GM23248 (cell line): ENCODE data around the gene PLCB1. TPM values are rescaled to one million over a fixed set of nuclear protein-coding genes. Genes with fewer than 3 reads are reported as not detected.

Experiments
- DNase-seq: peaks from one replicate; pipeline ENCODE4 v3.0.0-alpha.2; 2015
- H2AFZ ChIP-seq: fragments of 200-600 bp; sonication (generic); 2 replicates; pipeline ENCODE4 v1.6.1; 2016; ENCODE audit warnings: antibody characterized with exemption
- H3F3A ChIP-seq: fragments of 200-600 bp; sonication (generic); 2 replicates; pipeline ENCODE4 v1.6.1; 2016; ENCODE audit warnings: mild to moderate bottlenecking, antibody characterized with exemption, mixed run types; ENCODE audit not compliant: insufficient read depth
- H3K27ac ChIP-seq: fragments of 200-600 bp; sonication (generic); 2 replicates; pipeline ENCODE4 v1.5.1; 2016; ENCODE audit warnings: mild to moderate bottlenecking
- H3K27me3 ChIP-seq: fragments of 200-600 bp; sonication (generic); replicated peaks from 2 replicates; pipeline ENCODE4 v1.6.1; 2016; ENCODE audit warnings: mild to moderate bottlenecking; ENCODE audit not compliant: insufficient read depth
- H3K36me3 ChIP-seq: fragments of 200-600 bp; sonication (generic); 2 replicates; pipeline ENCODE4 v1.6.1; 2016; ENCODE audit warnings: low read depth, mild to moderate bottlenecking
- H3K4me1 ChIP-seq: fragments of 200-600 bp; sonication (generic); 2 replicates; pipeline ENCODE4 v1.6.1; 2016; ENCODE audit warnings: mild to moderate bottlenecking; ENCODE audit not compliant: insufficient read depth
- H3K4me2 ChIP-seq: fragments of 200-600 bp; sonication (generic); one replicate; pipeline ENCODE4 v1.6.1; 2016; ENCODE audit warnings: mild to moderate bottlenecking; ENCODE audit not compliant: unreplicated experiment
- H3K4me3 ChIP-seq: fragments of 200-600 bp; sonication (generic); 2 replicates; pipeline ENCODE4 v1.5.1; 2016; ENCODE audit warnings: mild to moderate bottlenecking
- H3K79me2 ChIP-seq: fragments of 200-600 bp; sonication (generic); 2 replicates; pipeline ENCODE4 v1.6.1; 2016; ENCODE audit warnings: mild to moderate bottlenecking; ENCODE audit not compliant: insufficient read depth
- H3K9ac ChIP-seq: fragments of 200-600 bp; sonication (generic); 2 replicates; pipeline ENCODE4 v1.6.1; 2016; ENCODE audit warnings: mild to moderate bottlenecking
- H3K9me2 ChIP-seq: fragments of 200-600 bp; sonication (generic); 2 replicates; pipeline ENCODE4 v1.6.1; 2016; ENCODE audit warnings: mixed run types, mild to moderate bottlenecking, moderate library complexity; ENCODE audit not compliant: insufficient read depth
- H3K9me3 ChIP-seq: fragments of 200-600 bp; sonication (generic); one replicate; pipeline ENCODE4 v1.6.1; 2017; ENCODE audit warnings: low read depth
- H4K20me1 ChIP-seq: fragments of 200-600 bp; sonication (generic); 2 replicates; pipeline ENCODE4 v1.6.0; 2016; ENCODE audit not compliant: insufficient read depth
- EZH2 ChIP-seq: fragments of 200-600 bp; sonication (generic); IDR thresholded peaks from 2 replicates; pipeline ENCODE4 v1.6.1; 2018; ENCODE audit warnings: antibody characterized with exemption, mild to moderate bottlenecking; ENCODE audit not compliant: insufficient read depth, poor library complexity, severe bottlenecking
- EZH2phosphoT487 ChIP-seq: fragments of 200-600 bp; sonication (generic); IDR thresholded peaks from 2 replicates; pipeline ENCODE4 v1.6.1; 2018; ENCODE audit warnings: antibody characterized with exemption, moderate library complexity, mild to moderate bottlenecking, low read depth; ENCODE audit not compliant: insufficient read depth
- WGBS, 2 experiments: methylation state at CpG; one replicate each; pipeline ENCODE4 v1.1.6; 2015 to 2017; ENCODE audit warnings: low lambda C conversion rate in 2 of 2, low coverage in 1 of 2; ENCODE audit errors: missing lambda C conversion rate in 2 of 2; 5-methylcytosine and 5-hydroxymethylcytosine counted together
- in situ Hi-C: fragments of 300-500 bp; cut with MboI; formaldehyde crosslinking; loops from 2 replicates; pipeline ENCODE4 v1.15.0; 2020
- polyA plus RNA-seq: library from polyadenylated mRNA; unstranded; fragments of >200 nt; fragmentation: Nextera tagmentation; extraction: Ambion mirVana; gene quantifications from 2 replicates; pipeline ENCODE4 v1.2.1, GENCODE V29; 2016
- total RNA-seq: library from RNA; depleted of rRNA; stranded (reverse); fragments of >200 nt; shearing (Covaris generic); gene quantifications from 2 replicates; pipeline ENCODE4 v1.2.3, GENCODE V29; 2014

Gene PLCB1
- total and polyA plus RNA-seq, 2 experiments from 2014 or later, result 3.7 to 12.8 TPM

DNA sequence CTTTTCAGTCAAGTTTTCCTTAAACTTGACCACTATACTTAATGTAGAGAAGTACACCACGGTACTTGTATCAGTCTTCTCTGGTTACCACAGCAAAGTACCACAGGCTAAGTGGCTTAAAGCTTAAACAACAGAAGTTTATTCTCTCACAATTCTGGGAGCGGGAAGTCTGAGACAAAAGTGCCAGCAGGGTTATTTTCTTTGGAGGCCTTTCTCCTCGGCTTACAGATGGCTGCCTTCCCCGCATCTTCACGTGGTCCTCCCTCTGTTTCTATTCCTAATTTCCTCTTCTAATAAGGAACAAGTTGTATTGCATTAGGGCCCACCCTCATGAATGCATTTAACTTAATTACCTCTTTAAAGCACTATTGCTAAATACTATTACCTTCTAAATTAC, 258.0 kb downstream of the PLCB1 start:
- Histone ChIP-seq H3K79me2 (no peaks in the 10 kb centered on the region), H3K27me3 (no peaks in the 10 kb centered on the region), H2AFZ (no peak overlapping the region), H3K9me3 (no peaks in the 10 kb centered on the region), H3K36me3 (no peaks in the 10 kb centered on the region), H3K4me2 (no peak overlapping the region), H3K4me3 (no peak overlapping the region), H3K9me2 (no peaks in the 10 kb centered on the region), H3K27ac (no peak overlapping the region), H3K9ac (no peak overlapping the region), H4K20me1 (no peaks in the 10 kb centered on the region), H3F3A (peaks cover 11% of the 10 kb centered on the region), H3K4me1 (peaks cover 36% of the 10 kb centered on the region)
- in situ Hi-C loops, result no loop called here
- no peak for TF ChIP-seq EZH2phosphoT487
- TF ChIP-seq EZH2, result no peak
- no peak for DNase-seq
- WGBS, 2 experiments, result 97 to 98% methylated on average over 5 of the region's 5 CpGs

- Histone ChIP-seq H3K27me3 (no peaks in the 10 kb centered on the region), H3K36me3 (no peaks in the 10 kb centered on the region), H3K4me2 (no peak overlapping the region), H3K9me3 (no peaks in the 10 kb centered on the region), H4K20me1 (no peaks in the 10 kb centered on the region), H3K4me1 (peaks cover 31% of the 10 kb centered on the region), H3K27ac (no peak overlapping the region), H3K79me2 (no peaks in the 10 kb centered on the region), H3K9me2 (no peaks in the 10 kb centered on the region), H3K4me3 (no peak overlapping the region), H3K9ac (no peak overlapping the region), H3F3A (peaks cover 11% of the 10 kb centered on the region), H2AFZ (no peak overlapping the region)
- TF ChIP-seq EZH2phosphoT487 (no peak), EZH2 (no peak)
- no peak for DNase-seq
- in situ Hi-C loops, result no loop called here
Observed at GRCh38 chr20:8390500-8390899, 258.4 kb downstream of the PLCB1 start.

- no peak overlapping the region for H2AFZ ChIP-seq
- no peak for DNase-seq
- H3K9me2 ChIP-seq, result no peaks in the 10 kb centered on the region
- H3K4me2 ChIP-seq, result no peak overlapping the region
- no peaks in the 10 kb centered on the region for H3K36me3 ChIP-seq
- no peaks in the 10 kb centered on the region for H3K27me3 ChIP-seq
- in situ Hi-C loops, result no loop called here
- no peak overlapping the region for H3K4me3 ChIP-seq
- no peaks in the 10 kb centered on the region for H4K20me1 ChIP-seq
- H3K79me2 ChIP-seq, result no peaks in the 10 kb centered on the region
- H3K9ac ChIP-seq, result no peak overlapping the region
- peaks cover 9% of the 10 kb centered on the region for H3F3A ChIP-seq
- H3K9me3 ChIP-seq, result no peaks in the 10 kb centered on the region
- no peak for TF ChIP-seq EZH2phosphoT487
- TF ChIP-seq EZH2, result no peak
- H3K27ac ChIP-seq, result no peak overlapping the region
- H3K4me1 ChIP-seq, result peaks cover 21% of the 10 kb centered on the region
- WGBS, 2 experiments, result 86% methylated on average over 3 of the region's 3 CpGs
Observed at GRCh38 chr20:8393381-8393780, 261.3 kb downstream of the PLCB1 start.

GRCh38 chr20:8394308-8394945, 262.4 kb downstream of the PLCB1 start:
- Histone ChIP-seq H3K36me3 (no peaks in the 10 kb centered on the region), H3K9me2 (no peaks in the 10 kb centered on the region), H3K27me3 (no peaks in the 10 kb centered on the region), H2AFZ (no peak overlapping the region), H3K4me1 (peaks cover 10% of the 10 kb centered on the region), H3K27ac (peak overlapping the region; percentile 32; the same call in 1 of the 2 replicates), H4K20me1 (no peaks in the 10 kb centered on the region), H3K79me2 (no peaks in the 10 kb centered on the region), H3K4me3 (no peak overlapping the region), H3K4me2 (peak overlapping the region; percentile 13), H3F3A (no peaks in the 10 kb centered on the region), H3K9me3 (no peaks in the 10 kb centered on the region), H3K9ac (no peak overlapping the region)
- 87 to 89% methylated on average over 2 of the region's 2 CpGs for WGBS, 2 experiments
- in situ Hi-C loops, result no loop called here
- TF ChIP-seq EZH2 (no peak), EZH2phosphoT487 (no peak)
- DNase-seq, result peak; percentile 83

GRCh38 chr20:8395956-8396355, 263.9 kb downstream of the PLCB1 start:
- TF ChIP-seq EZH2 (no peak), EZH2phosphoT487 (no peak)
- Histone ChIP-seq H2AFZ (no peak overlapping the region), H3K27me3 (no peaks in the 10 kb centered on the region), H4K20me1 (no peaks in the 10 kb centered on the region), H3F3A (no peaks in the 10 kb centered on the region), H3K79me2 (no peaks in the 10 kb centered on the region), H3K27ac (no peak overlapping the region), H3K4me1 (peaks cover 10% of the 10 kb centered on the region), H3K9me2 (no peaks in the 10 kb centered on the region), H3K36me3 (no peaks in the 10 kb centered on the region), H3K4me3 (no peak overlapping the region), H3K9me3 (no peaks in the 10 kb centered on the region), H3K9ac (no peak overlapping the region), H3K4me2 (no peak overlapping the region)
- in situ Hi-C loops, result no loop called here
- DNase-seq, result no peak
- 61 to 63% methylated on average over 2 of the region's 2 CpGs for WGBS, 2 experiments
